Tibial nerve (tissue), 4 donors: ENCODE results near the gene RSPH4A.

Source experiments
- EP300 ChIP-seq, 2 donors: sonication (generic); formaldehyde crosslinking; IDR thresholded peaks; one replicate each; pipeline ENCODE4 v1.6.1; 2017; ENCODE audit warnings: antibody characterized with exemption in 2 of 2, mild to moderate bottlenecking in 1 of 2
- POLR2A ChIP-seq, 2 donors: fragments of 450-650 bp; IDR thresholded peaks; one replicate each; pipeline ENCODE4 v1.6.1; 2017; ENCODE audit warnings: antibody characterized with exemption in 2 of 2, mild to moderate bottlenecking in 2 of 2, moderate library complexity in 2 of 2
- TF ChIP-seq, protein P1 (sequence below), 5 experiments: fragments of 200-600 bp in 3 of 5; fragments of 450-650 bp in 2 of 5; sonication (generic) in 3 of 5; IDR thresholded peaks; one replicate each; pipeline ENCODE4 v1.5.1; 2016 to 2019; ENCODE audit warnings: antibody characterized with exemption in 5 of 5, mild to moderate bottlenecking in 3 of 5, moderate library complexity in 2 of 5

DNA sequence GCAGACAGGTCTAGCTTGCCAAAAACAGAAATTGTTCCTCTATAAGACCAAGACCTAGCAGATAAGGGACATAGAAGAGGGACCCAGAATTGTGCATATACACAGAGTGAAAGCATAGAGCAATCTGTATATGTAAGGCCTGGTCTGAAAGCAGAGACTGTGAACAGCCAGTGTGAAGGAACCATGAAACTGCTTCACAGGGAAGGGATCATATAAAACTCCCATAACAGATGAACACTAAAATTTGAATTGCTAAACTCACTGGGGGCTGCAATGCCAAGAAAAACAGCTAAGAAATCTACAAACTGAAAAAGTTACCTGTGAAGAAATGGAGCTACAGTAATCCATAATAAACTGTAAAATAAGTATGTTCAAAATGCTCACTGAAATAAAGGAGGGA, 45.3 kb downstream of the RSPH4A start:
- TF ChIP-seq EP300 (IDR thresholded peaks at IDR 0.05) (no peak), POLR2A (IDR thresholded peaks at IDR 0.05) (no peak)
- TF ChIP-seq, protein P1, sequence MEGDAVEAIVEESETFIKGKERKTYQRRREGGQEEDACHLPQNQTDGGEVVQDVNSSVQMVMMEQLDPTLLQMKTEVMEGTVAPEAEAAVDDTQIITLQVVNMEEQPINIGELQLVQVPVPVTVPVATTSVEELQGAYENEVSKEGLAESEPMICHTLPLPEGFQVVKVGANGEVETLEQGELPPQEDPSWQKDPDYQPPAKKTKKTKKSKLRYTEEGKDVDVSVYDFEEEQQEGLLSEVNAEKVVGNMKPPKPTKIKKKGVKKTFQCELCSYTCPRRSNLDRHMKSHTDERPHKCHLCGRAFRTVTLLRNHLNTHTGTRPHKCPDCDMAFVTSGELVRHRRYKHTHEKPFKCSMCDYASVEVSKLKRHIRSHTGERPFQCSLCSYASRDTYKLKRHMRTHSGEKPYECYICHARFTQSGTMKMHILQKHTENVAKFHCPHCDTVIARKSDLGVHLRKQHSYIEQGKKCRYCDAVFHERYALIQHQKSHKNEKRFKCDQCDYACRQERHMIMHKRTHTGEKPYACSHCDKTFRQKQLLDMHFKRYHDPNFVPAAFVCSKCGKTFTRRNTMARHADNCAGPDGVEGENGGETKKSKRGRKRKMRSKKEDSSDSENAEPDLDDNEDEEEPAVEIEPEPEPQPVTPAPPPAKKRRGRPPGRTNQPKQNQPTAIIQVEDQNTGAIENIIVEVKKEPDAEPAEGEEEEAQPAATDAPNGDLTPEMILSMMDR (IDR thresholded peaks at IDR 0.05), result no peak
